DND-41 (cell line): Measurements from ENCODE around the gene FNDC3B.

ENCODE experiments used
- ATAC-seq: fragments of 200-7000 bp; cut with Tn5 transposase; 3 replicates; pipeline ENCODE4 v1.9.1; 2021; ENCODE audit warnings: low read depth; ENCODE audit not compliant: insufficient read depth
- DNase-seq: peaks from one replicate; pipeline ENCODE4 v3.0.0-alpha.2; 2020
- H2AFZ ChIP-seq: 2 replicates; pipeline ENCODE4 v1.6.0; 2012; ENCODE audit warnings: low read depth, low read length
- H3K27ac ChIP-seq: 2 replicates; pipeline ENCODE4 v1.5.1; 2012; ENCODE audit warnings: low read length, inconsistent platforms
- H3K27me3 ChIP-seq: fragments of 200-600 bp; sonication (generic); 2 replicates; pipeline ENCODE4 v1.6.0; 2012; ENCODE audit warnings: low read length, mild to moderate bottlenecking, inconsistent platforms; ENCODE audit not compliant: insufficient read depth, poor library complexity
- H3K36me3 ChIP-seq: 2 replicates; pipeline ENCODE4 v1.5.1; 2012; ENCODE audit warnings: low read length, inconsistent platforms; ENCODE audit not compliant: insufficient read depth
- H3K4me1 ChIP-seq: 2 replicates; pipeline ENCODE4 v1.5.1; 2012; ENCODE audit warnings: mild to moderate bottlenecking, low read length; ENCODE audit not compliant: insufficient read depth
- H3K4me2 ChIP-seq: 2 replicates; pipeline ENCODE4 v1.6.0; 2012; ENCODE audit warnings: mild to moderate bottlenecking, moderate library complexity, low read length, inconsistent platforms; ENCODE audit not compliant: insufficient read depth
- H3K4me3 ChIP-seq, 2 experiments: fragments of 200-600 bp in 1 of 2; shearing (Covaris generic) in 1 of 2; 2 replicates each; pipeline ENCODE4 v1.5.1; 2012 to 2016; ENCODE audit warnings: inconsistent platforms in 2 of 2, low read length in 2 of 2, mild to moderate bottlenecking in 2 of 2, low read depth in 1 of 2, moderate library complexity in 1 of 2
- H3K79me2 ChIP-seq: 2 replicates; pipeline ENCODE4 v1.6.0; 2012; ENCODE audit warnings: low read length, inconsistent platforms; ENCODE audit not compliant: insufficient read depth
- H3K9ac ChIP-seq: 2 replicates; pipeline ENCODE4 v1.6.0; 2012; ENCODE audit warnings: low read depth, mild to moderate bottlenecking, inconsistent platforms, low read length, moderate library complexity
- H3K9me3 ChIP-seq: 2 replicates; pipeline ENCODE4 v1.5.1; 2012; ENCODE audit warnings: low read length, moderate library complexity, mild to moderate bottlenecking, inconsistent platforms; ENCODE audit not compliant: insufficient read depth, severe bottlenecking
- H4K20me1 ChIP-seq: 2 replicates; pipeline ENCODE4 v1.6.0; 2012; ENCODE audit warnings: low read length; ENCODE audit not compliant: insufficient read depth
- CTCF ChIP-seq: IDR thresholded peaks from 2 replicates; pipeline ENCODE4 v1.5.1; 2012; ENCODE audit warnings: borderline replicate concordance, low read length, moderate library complexity, mild to moderate bottlenecking; ENCODE audit not compliant: poor library complexity, severe bottlenecking; ENCODE audit errors: extremely low read depth
- EZH2 ChIP-seq: IDR thresholded peaks from 3 replicates; pipeline ENCODE4 v1.6.1; 2012; ENCODE audit warnings: borderline replicate concordance, low read depth, mild to moderate bottlenecking, moderate library complexity, low read length, inconsistent platforms; ENCODE audit not compliant: severe bottlenecking

FNDC3B gene

DNA sequence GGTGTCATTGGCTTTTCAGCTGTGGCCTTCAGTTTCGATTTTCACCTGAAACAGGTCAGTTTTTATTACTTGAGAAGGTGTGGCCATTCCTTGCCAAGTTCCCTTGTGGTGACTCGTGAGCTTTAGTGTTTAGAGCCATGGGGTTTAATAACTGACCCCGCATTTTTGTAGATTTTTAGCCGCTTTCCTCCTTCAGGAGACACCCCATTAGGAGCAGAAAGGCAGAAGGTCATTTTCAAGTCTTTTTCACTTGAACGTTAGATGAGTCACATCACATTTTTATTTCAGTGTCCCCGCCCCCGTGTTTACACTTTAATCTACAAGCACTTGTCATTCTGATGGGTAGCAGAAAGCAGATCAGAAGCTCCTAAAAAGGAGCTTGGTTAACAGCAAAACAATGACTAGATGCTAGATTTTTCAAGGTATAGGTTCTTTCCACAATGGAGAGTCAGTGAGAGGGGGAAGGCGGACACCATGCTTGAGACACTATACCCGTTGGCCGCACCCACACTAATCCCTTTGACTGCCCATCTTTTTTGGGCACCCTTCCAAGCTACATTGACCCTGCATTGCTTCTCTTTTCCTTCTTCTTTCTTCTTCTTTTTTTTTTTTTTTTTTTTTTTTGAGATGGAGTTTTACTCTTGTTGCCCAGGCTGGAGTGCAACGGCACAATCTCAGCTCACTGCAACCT is 276.2 kb downstream of the FNDC3B start:
- H4K20me1 ChIP-seq, result no peaks in the 10 kb centered on the region
- no peak overlapping the region for H2AFZ ChIP-seq
- DNase-seq (no peak), ATAC-seq (no peak)
- no peaks in the 10 kb centered on the region for H3K36me3 ChIP-seq
- no peak overlapping the region for H3K9ac ChIP-seq
- no peaks in the 10 kb centered on the region for H3K27me3 ChIP-seq
- no peak for TF ChIP-seq EZH2
- no peak for TF ChIP-seq CTCF
- no peak overlapping the region for H3K27ac ChIP-seq
- no peaks in the 10 kb centered on the region for H3K4me1 ChIP-seq
- no peaks in the 10 kb centered on the region for H3K79me2 ChIP-seq
- H3K4me3 ChIP-seq, result no peak overlapping the region
- no peak overlapping the region for H3K4me2 ChIP-seq
- H3K9me3 ChIP-seq, result no peaks in the 10 kb centered on the region

- H3K4me2 ChIP-seq, result no peak overlapping the region
- no peaks in the 10 kb centered on the region for H3K9me3 ChIP-seq
- H4K20me1 ChIP-seq, result no peaks in the 10 kb centered on the region
- no peaks in the 10 kb centered on the region for H3K4me1 ChIP-seq
- DNase-seq (no peak), ATAC-seq (no peak)
- no peaks in the 10 kb centered on the region for H3K27me3 ChIP-seq
- no peak overlapping the region for H3K9ac ChIP-seq
- H2AFZ ChIP-seq, result no peak overlapping the region
- TF ChIP-seq EZH2 (no peak), CTCF (no peak)
- H3K27ac ChIP-seq, result no peak overlapping the region
- no peak overlapping the region for H3K4me3 ChIP-seq
- H3K79me2 ChIP-seq, result no peaks in the 10 kb centered on the region
- H3K36me3 ChIP-seq, result no peaks in the 10 kb centered on the region
Measured at GRCh38 chr3:172316758-172317157, 277.4 kb downstream of the FNDC3B start.

GRCh38 chr3:172317481-172317880 is 278.1 kb downstream of the FNDC3B start:
- no peaks in the 10 kb centered on the region for H4K20me1 ChIP-seq
- DNase-seq (no peak), ATAC-seq (no peak)
- no peaks in the 10 kb centered on the region for H3K27me3 ChIP-seq
- no peak overlapping the region for H3K9ac ChIP-seq
- no peaks in the 10 kb centered on the region for H3K9me3 ChIP-seq
- no peak for TF ChIP-seq EZH2
- TF ChIP-seq CTCF, result no peak
- no peaks in the 10 kb centered on the region for H3K4me1 ChIP-seq
- no peak overlapping the region for H2AFZ ChIP-seq
- H3K27ac ChIP-seq, result no peak overlapping the region
- H3K4me2 ChIP-seq, result no peak overlapping the region
- no peaks in the 10 kb centered on the region for H3K79me2 ChIP-seq
- no peaks in the 10 kb centered on the region for H3K36me3 ChIP-seq
- H3K4me3 ChIP-seq, result no peak overlapping the region

GRCh38 chr3:172317984-172318383 is 278.6 kb downstream of the FNDC3B start:
- Histone ChIP-seq H3K36me3 (no peaks in the 10 kb centered on the region), H3K27ac (no peak overlapping the region), H3K4me1 (no peaks in the 10 kb centered on the region), H3K9me3 (no peaks in the 10 kb centered on the region), H4K20me1 (no peaks in the 10 kb centered on the region), H3K9ac (no peak overlapping the region), H3K27me3 (no peaks in the 10 kb centered on the region), H3K4me2 (no peak overlapping the region), H2AFZ (no peak overlapping the region), H3K4me3 (no peak overlapping the region), H3K79me2 (no peaks in the 10 kb centered on the region)
- TF ChIP-seq CTCF (no peak), EZH2 (no peak)
- DNase-seq, result no peak
- ATAC-seq, result no peak
